Measurements from ENCODE around the gene DVL3.

DNA sequence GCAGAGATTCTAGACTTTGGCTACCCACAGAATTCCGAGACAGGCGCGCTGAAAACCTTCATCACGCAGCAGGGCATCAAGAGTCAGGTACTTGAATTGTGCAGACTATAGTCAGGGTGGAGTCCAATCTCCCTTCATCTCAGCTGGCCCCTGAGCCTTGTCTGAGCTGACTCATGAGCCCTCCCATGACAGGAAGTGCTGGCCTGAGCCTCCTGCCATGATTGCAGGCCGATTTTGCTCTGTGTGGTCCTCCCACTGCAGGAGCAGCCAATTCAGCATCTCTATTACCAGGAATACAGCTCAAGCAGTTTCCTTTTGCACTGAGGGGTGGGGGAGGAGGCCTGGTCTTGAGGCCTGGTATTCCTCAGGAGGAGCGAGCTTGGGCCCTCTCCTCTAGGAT, 25.0 kb downstream of the DVL3 start:
- TF ChIP-seq, protein P1, sequence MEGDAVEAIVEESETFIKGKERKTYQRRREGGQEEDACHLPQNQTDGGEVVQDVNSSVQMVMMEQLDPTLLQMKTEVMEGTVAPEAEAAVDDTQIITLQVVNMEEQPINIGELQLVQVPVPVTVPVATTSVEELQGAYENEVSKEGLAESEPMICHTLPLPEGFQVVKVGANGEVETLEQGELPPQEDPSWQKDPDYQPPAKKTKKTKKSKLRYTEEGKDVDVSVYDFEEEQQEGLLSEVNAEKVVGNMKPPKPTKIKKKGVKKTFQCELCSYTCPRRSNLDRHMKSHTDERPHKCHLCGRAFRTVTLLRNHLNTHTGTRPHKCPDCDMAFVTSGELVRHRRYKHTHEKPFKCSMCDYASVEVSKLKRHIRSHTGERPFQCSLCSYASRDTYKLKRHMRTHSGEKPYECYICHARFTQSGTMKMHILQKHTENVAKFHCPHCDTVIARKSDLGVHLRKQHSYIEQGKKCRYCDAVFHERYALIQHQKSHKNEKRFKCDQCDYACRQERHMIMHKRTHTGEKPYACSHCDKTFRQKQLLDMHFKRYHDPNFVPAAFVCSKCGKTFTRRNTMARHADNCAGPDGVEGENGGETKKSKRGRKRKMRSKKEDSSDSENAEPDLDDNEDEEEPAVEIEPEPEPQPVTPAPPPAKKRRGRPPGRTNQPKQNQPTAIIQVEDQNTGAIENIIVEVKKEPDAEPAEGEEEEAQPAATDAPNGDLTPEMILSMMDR (IDR thresholded peaks at IDR 0.05 in 2 of 3, conservative IDR thresholded peaks at IDR 0.05 in 1 of 3; ENCODE audit: borderline replicate concordance in 1 of 3, insufficient read depth in 1 of 3, low read depth in 2 of 3, low read length in 2 of 3) = no peak
- TF ChIP-seq POLR2A (IDR thresholded peaks at IDR 0.05; ENCODE audit: borderline replicate concordance, extremely low read depth, insufficient read depth, insufficient read length) (no peak), SP1 (IDR thresholded peaks at IDR 0.05; ENCODE audit: low read depth) (no peak), EZH2phosphoT487 (IDR thresholded peaks at IDR 0.05; ENCODE audit: borderline replicate concordance) (no peak), EZH2 (IDR thresholded peaks at IDR 0.05) (no peak), JUND (IDR thresholded peaks at IDR 0.05) (no peak), RAD21 (IDR thresholded peaks at IDR 0.05; ENCODE audit: low read depth) (no peak), YY1 (IDR thresholded peaks at IDR 0.05; ENCODE audit: extremely low read depth, insufficient replicate concordance, low read depth, low read length) (no peak), SRF (IDR thresholded peaks at IDR 0.05; ENCODE audit: low read depth) (no peak)
- TF ChIP-seq, protein P2, sequence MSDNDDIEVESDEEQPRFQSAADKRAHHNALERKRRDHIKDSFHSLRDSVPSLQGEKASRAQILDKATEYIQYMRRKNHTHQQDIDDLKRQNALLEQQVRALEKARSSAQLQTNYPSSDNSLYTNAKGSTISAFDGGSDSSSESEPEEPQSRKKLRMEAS (IDR thresholded peaks at IDR 0.05) = no peak
